Activated CD8-positive, alpha-beta memory T cell treated with anti-CD3 and anti-CD28 coated beads for 1 hour (primary cell): Measurements from ENCODE around the gene FEM1B.

Source experiments
- DNase-seq, 2 donors: peaks; one replicate each; pipeline ENCODE4 v3.0.0-alpha.2; 2020; ENCODE audit warnings: low read depth in 1 of 2; ENCODE audit errors: extremely low read depth in 1 of 2

The FEM1B gene

DNA sequence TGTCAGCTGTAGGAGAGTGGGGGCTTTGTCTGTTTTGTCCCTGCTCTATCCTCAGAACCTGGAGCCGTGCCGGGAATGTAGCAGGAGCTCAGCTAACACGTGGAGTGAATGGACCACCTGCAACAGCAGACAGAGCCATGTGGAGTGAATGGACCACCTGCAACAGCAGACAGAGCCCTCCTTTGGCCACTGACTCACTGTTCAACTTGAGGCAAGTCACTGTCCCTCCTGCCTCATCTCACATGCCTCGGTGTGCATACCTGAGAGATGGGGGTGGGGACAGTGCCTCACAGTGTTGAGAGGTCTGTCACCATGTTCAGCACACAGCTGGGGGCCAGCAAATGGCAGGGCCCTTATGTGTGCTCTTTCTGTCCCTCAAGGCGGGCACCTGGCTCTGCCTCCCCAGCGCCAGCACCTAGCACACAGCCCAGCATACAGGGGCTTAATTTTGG lies 27.9 kb downstream of the FEM1B start:
- no peak for DNase-seq

DNA sequence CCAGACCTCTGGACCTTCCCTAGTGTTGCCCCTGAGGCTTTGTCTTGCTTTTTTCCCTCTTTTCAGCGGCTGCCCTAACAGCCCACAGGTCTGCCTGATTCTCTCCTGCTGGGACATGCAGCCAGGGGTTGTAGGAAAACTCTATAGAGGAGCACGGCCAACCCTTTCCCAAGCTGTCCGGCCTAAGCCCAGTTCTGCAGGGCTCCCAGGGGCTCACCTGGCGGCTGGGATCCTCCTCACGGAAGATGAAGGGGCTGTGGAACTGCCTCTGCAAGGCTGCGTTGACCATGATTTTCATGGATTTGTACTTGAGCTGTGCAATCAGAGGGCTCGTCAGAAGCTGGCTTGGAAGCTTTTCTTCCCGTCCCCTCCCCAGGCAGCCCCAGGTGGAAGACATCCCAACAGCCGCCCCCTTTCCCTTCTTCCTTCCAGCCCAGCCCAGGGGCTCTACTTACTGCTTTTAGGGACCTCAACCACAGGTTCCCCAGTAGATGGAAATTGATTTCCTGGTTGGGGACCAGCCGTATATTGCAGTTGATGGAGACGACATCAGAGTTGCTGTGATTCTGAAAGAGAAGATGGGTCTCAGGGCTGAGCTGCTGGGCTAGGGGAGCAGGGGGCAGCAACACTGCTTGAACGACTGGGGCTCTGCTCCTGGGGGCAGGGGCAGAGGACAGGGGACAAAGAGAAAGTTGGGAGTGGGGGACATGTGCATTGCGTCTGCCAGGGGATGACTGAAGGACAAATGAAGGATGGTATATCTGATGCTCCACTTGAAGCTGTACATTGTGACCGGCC lies 29.8 kb downstream of the FEM1B start:
- no peak for DNase-seq

DNA sequence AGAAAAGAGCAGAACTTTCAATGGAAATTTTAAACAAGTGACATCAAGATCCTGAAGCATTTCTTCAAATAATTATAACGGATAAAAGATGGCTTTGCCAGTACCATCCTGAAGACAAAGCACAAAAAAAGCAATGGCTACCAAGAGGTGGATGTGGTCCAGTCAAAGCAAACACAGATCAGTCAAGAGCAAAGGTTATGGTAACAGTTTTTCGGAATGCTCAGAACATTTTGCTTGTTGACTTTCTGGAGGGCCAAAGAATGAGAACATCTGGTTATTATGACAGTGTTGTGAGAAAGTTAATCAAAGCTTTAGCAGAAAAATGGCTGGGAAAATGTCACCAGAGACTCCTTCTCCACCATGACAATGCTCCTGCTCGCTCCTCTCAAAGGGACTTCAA lies 31.5 kb downstream of the FEM1B start:
- DNase-seq: no peak

DNA sequence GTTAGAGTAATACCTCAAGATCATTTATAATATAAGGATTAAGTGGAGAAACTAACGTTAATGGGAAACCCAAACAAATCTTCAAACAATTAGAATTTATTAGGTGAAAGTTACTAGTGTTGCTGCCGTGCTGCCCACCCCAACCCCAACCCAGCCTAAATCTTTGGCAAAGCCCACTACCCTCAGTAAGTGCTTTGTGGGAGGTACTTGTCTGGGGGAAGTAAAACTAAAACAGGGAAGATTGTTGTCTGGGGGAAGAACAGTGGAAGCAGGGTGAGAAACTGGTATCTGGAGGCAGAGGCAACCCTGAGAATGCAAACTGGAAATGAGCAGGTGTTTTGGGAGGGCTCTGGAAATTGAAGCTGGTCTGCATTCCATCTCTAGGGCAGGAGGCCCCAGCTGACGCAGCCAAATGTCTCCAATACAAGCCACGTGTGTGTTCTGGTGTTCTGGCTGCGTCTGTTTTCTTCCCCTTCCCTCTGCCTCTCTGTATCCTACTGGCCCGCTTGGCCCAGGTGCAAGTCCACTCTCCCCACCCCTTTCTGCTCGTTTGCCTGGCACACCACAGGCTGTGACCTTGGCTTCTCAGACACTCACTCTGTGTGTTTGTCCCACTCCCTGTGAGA lies 32.7 kb downstream of the FEM1B start:
- DNase-seq: no peak

DNA sequence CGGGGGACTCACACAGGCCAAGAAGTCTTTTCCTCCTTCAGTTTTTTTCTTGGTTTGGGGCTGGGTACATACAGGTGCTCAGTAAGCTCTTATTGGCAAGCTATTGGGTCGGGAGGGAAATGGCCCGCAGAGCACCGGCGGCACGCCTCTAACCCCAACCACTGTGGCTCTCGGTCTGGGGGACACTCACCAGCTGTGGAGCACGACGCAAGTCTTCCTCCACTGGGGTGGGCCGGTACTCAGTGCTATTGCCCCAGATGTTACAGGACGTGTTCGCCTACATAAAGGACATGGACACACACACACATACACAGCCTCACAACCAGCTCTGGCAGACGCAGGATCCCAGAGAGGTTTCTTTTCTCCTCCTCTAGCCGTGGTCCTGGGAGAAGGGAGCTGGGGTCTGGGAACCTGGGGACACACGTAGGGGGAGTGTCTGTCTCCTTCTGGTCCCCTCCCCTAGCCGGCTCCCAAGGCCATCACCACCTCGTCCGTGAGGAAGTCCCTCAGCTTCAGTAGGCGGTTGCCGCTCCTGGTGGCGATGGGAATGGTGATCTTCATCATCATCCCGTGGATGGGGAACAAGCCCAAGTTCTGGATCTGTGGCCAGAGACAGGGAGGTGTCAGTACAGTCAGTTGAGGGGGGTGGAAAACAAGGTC lies 33.4 kb downstream of the FEM1B start:
- DNase-seq: no peak

DNA sequence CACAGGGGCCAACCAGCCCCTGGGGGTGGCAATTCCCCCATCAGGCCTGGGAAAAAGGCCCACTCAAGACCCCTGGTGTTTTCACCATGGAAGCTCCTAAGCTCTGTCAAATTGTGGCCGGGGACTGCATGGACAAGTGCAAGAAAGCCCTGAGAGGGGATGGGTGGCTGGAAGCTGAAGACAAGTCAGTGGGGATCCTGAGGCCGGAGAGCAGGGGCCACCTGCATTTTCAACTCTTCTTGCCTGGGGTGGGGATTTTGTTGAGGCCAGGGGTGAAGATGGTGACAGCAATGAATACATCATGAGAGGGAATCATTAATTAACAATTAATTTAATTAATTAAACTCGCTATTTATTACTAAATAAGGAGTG lies 33.9 kb downstream of the FEM1B start:
- no peak for DNase-seq

DNA sequence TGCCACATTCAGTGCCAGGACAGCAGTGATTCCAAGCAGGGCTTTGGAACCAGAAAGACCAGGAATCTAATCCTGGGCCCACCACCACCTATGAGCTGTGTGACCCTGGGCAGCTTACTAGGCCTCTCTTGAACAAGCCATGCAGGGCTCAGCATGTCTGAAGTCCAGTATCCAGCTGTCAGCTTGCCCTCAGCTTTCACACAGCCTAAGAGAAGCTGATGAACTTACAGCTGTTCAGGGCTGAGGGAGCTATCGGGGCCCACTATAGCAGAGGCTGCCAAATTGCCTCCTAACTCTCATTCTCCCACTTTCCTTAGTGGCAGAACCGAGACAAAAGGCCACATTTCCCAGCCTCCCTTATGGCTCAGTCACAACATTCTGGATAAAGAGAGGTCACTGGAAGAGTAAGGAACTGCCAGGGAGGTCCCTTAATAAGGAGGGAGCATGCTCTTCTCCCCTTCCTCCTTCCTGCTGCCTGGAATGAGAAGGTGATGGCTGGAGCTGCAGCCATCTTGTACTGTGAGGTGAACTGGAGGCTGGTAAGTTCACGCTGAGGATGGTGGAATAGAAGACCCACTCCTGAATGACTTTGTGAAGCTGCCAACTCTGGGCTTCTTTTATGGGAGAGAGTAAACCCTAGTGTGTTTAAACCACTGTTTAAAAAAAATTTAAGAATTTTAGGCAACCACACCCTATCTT lies 34.5 kb downstream of the FEM1B start:
- DNase-seq: no peak

DNA sequence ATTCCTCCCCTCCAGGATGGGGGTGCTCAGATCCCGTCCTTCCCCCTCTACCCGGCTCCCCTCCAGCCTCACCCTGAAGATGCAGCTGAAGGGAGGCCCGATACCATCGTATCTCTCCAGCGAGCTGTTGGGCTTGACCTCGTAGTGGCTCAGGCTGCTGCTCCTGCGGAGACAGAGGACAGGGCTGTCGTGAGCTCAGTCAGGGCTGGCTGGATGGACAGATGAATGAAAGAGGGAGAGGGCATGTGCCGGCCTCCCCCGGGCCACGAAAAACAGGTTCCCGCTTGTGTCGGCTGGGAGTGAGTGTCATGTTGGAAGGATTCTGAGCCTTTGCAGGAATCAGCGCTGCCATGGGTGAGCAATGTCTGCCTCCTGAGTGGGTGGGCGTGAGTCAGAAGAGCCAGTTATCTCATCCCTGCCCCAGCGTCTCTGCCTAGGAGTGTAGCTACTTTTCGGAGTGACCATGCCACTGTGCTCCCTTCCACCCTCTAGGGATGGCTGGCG lies 35.2 kb downstream of the FEM1B start:
- DNase-seq: no peak

DNA sequence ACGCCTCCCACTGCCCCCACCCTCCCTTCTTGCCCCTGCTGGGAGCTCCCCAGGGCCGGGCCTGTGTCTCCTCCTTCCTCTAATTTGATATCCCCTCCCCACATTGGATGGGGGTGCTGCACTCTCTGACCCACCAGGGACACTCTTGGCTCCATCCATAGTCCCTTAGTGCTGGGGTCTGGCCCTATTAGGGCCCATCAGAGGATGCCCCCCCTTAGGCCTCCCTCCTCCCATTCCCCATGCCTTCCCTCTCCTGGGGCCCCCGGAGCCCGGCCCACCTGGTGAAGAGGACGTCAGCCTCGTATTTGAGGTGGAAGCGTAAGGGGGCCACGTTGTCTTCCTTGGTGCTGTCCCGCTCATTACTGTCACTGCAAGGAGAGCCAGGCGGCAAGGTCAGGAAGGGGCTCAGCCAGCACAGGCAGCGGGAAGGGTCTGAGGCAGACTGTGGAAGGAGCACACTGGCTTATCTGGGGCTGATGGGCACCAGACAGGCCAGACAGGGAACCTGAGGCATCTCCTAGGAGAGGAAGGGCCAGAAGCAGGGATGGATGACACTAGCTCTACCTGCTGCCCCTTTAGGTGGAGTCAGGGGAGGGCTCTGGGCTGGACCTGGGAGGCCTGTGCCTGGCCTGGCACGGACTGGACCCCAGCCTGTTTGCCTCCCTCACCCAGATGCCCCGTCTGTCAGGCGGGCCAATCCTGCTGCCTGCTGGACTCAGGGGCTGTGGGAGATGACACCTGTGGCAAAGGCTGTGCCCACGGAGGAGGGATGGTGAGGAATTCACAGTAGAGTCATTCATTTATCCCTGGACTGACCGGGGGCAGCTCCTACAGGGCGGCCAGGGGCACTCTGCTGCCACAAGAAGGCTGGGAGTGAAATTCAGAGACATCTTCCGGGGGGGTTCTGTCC lies 36.2 kb downstream of the FEM1B start:
- DNase-seq: no peak

DNA sequence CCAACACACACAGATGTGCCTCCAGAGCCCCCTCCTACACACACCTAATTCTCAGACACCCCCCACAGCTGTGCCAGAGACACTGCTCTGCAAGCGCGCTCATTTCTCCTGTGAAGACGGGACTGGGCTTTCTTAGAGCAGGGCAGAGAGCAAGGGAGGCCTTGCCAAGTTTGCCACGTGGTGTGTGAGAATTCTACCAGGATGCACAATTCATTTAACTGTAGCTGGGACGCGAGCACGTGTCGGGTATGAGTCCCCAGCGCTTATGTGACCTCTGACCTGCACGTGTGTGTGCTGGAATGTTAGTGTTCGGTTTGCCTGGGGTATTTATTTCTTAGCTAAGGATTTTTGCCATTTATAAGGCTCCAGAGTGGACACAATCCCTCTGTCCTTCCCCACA lies 37.0 kb downstream of the FEM1B start:
- DNase-seq: no peak

DNA sequence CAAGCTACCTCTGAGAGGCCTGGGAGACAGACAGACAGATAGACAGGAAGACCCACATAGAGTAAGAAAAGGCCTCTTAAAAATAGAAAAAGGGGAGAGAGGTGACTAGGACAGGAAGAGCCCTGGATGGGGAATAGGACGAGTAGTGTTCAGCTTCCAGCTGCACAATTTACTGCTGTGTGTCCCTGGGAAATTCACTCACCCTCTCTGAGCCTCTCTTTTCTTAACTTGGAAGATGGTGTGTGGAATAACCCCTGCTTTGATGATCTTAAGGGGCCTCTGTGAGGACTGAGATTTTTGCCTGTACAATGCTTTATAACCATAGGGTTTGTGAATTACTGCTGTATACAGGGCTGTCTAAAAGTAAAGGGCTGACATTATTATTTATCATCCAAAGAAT lies 37.5 kb downstream of the FEM1B start:
- DNase-seq: no peak

DNA sequence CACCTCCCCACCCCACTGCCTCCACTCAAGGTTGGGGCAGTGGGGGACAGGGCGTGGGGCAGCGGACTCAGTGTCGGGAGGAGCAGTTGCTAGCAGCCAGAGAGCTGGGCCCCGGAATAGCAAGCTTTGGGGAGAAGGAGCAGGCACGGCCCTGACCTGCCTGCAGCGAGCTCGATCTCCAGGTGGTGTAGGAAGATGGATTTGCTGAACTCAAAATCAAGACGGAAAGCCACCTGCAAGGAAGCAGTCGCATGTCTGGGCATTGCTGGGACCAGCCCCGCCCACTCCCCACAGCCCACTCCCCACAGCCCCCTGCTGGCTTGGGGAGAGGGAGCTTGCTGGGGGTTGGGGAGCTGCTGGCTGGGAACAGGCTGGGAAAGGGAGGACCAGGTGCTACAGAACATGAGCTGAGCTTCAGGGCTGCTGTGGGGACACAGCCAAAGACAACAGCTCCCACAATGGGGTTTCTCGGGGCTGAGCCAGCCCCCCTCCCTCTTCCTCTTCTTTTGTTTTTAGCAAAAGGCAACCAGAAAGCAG lies 38.0 kb downstream of the FEM1B start:
- DNase-seq: no peak

DNA sequence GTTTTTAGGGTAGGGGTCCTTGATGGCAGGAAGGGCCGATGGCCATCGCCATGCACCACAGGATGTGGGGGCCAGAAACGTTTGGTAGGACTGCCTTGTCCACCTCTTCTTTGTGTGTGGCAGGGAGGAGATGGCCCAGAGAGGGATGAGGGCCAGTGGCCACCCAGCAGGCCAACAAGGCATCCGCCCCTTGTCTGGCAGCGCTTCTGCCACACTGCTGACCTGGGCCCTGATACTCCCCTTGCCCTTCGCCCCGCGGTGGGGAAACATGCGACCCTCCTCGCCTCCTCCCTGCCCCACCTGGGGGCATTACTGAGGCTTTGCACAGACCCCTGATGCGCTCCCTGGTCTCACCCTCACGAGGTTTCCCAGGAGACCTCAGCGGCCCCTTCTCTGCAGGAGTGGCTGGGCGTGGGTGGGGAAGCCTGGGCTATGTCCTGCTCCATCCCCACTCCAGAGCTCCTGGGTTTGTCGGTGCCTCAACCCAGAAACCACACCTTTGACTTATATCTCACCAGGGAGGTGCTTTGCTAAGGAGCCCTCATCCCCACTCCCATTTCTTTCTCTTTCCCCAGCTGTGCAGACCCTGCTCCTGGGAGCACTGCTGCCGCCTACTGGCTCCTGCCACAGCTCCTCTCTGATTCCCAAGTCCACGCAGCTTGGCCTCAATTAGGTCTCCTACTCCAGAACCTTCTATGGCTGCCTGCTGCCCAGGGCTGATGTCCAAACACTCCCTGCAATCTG lies 38.7 kb downstream of the FEM1B start:
- no peak for DNase-seq

DNA sequence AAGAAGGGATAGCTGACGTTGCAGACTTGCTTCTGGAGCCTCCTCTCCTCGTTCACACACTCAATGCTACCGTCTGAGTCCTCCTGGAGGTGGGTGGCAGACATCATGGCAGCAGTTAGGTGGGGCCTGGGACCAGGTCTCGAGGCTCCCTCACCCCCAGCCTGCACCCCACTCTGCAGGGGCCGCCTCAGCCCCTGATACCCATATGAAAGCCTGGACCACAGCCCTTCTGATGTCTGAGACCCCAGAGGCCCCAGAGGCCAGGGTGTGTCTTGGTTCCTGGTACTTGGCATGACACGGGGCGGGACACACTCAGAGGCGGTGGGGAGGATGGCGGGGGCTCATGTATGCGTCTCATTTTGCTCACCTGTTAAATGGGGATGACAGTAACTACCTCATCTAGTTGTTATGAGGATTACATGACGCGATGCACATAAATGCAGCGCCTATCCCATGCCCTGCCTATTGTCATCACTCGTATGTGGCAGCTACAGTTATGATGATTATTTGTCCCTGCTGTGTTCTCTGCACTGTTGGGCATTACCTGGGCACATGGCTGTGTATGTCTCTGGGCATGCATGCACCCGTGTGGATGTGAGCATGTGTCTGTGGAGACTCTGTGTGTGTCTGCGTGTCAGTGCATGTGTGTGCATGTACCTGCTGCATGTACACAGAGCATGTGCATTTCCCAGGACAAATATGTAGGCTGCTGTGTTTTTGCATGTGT lies 39.9 kb downstream of the FEM1B start:
- DNase-seq: no peak

DNA sequence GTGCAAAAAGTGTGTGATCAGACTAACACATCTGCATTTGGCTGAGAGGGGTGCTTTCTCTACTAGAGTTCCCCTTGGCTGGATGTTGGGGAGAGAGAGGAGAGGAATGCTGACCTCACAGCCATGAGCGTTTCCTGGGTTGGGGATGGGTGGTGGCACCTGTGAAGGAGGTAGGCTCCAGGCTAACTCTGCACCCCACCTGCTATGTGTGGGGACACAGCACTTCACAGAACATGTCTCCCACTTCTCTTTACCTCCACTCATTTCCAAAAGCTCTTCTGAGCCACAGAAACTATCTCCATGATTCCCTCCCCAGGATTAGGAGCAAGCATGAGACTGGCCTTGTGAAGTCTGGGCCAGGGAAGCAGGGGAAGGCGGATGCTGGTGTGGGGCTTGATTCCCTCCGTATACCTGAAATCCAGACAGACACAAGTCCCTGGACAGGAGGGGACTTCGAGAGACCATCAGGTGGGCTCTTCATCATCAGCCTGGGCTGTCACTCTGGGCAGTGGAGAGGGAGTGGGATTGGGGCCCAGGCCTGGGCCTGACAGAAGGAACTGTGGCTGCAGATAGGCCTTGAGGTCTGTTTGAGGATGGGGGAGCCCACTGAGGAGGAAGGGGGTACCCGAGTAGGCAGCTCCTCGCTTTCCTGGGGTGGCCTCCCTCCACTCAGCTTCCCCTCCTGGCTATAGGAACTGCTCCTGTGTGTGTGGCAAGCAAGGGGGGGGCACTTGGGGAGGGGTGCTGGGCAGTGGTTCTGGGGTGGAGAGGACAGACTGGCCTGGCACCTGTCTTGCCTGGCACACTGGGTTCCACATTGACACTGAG lies 40.7 kb downstream of the FEM1B start:
- no peak for DNase-seq

DNA sequence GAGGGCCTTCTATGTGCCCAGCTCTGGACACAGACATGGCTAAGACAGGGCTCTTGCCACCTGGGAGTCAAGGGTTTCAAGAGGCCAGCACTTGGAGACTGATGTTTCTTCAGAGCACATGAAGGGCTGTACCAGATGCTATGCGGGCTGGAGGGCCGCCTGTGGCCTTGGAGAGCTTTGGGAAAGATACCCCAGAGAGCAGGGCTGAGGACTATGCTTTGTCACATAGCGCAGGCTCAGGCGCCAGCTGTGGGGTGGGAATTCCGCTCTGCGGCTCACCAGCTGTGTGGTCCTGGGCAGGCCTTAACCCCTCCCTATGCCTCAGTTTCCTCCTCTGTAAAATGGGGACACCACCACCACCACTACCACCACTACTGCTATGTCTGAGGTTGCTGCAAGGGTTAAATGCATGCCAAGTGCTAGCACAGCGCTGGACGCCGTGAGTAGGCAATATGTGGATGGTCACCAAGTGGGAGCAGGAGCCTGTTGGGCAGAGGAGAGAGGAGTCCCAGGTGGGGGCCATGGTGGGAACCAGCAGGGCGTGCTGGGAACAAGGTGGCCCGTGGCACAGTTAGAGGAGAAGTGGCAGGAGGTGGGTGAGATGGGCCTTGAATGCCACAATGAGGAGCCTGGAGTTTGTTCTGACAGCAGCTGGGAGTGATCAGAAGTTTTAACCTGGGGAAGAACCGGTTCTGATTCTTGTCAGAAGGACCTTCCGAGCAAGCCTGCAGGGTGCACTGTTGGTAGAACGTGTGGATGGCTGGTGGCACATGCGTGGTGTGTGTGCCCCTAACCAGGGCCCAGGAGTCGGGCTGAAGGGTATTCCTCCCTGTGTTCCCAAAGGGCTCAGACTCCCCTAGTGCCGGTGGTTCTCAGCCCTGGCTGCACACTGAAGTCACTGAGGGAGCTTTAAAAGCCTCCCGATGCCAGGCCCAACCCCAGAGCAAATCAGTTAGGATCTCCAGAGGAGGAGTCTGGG lies 41.7 kb downstream of the FEM1B start:
- no peak for DNase-seq

DNA sequence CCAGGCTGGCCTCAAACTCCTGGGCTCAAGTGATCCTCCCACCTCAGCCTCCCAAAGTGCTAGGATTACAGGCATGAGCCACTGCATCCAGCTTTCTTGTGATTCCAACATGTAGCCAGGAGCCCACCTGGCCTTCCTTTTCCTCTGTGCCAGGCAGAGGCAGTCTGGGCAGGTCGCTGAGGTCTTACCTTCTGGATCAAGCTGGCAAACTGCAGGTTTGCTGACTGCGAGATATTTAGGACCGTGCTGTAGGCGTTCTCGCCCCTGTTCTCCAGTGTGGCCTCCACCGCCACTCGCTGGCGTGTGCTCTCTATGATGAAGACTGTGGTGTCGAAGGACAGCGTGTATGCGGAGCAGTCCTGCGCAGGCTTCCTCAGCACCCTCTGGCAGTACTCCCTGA lies 42.5 kb downstream of the FEM1B start:
- no peak for DNase-seq
